HTR-8/SVneo (cell line): ENCODE measurements around the gene EHBP1L1.
"Not testable (repeated sequence)": the region's sequence is repeated elsewhere in the genome, so short reads cannot be mapped to it uniquely, and the experiment has no call there.

Experiments
- DNase-seq: peaks from one replicate; pipeline ENCODE4 v3.0.0; 2011; ENCODE audit warnings: low spot score, mixed read lengths; ENCODE audit not compliant: insufficient read length
- FAIRE-seq: peaks from 2 replicates; lab custom pipeline; 2011; peaks lifted over from hg19 to GRCh38; lab: Jason Lieb, UNC

EHBP1L1 gene

GRCh38 chr11:65559951-65560537 is 15.8 kb upstream of the EHBP1L1 start:
- DNase-seq (peak; percentile 74), FAIRE-seq (peak; percentile 86)

GRCh38 chr11:65560555-65561418 is 15.1 kb upstream of the EHBP1L1 start:
- peak; percentile 90 for DNase-seq
- peak; percentile 93 for FAIRE-seq

GRCh38 chr11:65562020-65562419 is 13.8 kb upstream of the EHBP1L1 start:
- no peak for FAIRE-seq

GRCh38 chr11:65562788-65563187 is 13.1 kb upstream of the EHBP1L1 start:
- no peak for FAIRE-seq

More at GRCh38 chr11:65562020-65562419, 13.8 kb upstream of the EHBP1L1 start:
- no peak for DNase-seq

GRCh38 chr11:65563601-65564000 is 12.3 kb upstream of the EHBP1L1 start:
- no peak for FAIRE-seq

More at GRCh38 chr11:65562788-65563187, 13.1 kb upstream of the EHBP1L1 start:
- no peak for DNase-seq

GRCh38 chr11:65564879-65565559 is 10.8 kb upstream of the EHBP1L1 start:
- not testable (repeated sequence) for DNase-seq, FAIRE-seq

More at GRCh38 chr11:65563601-65564000, 12.3 kb upstream of the EHBP1L1 start:
- no peak for DNase-seq

- FAIRE-seq: no peak
- DNase-seq: no peak
These were observed 10.0 kb upstream of the EHBP1L1 start for GRCh38 chr11:65565624-65566453.

GRCh38 chr11:65569164-65569972 is 6.5 kb upstream of the EHBP1L1 start:
- no peak for DNase-seq
- no peak for FAIRE-seq

- FAIRE-seq (peak; percentile 99), DNase-seq (peak; percentile 99)
These were observed 5.6 kb upstream of the EHBP1L1 start, which contains the start of gene ZNRD2 for GRCh38 chr11:65569973-65570918. ZNRD2 (plus strand) TSS chr11:65570477; CDS start chr11:65570492, 15 bp downstream.

GRCh38 chr11:65571420-65571819 is 4.4 kb upstream of the EHBP1L1 start:
- FAIRE-seq (no peak), DNase-seq (no peak)

GRCh38 chr11:65571940-65572339 is 3.9 kb upstream of the EHBP1L1 start:
- no peak for FAIRE-seq

GRCh38 chr11:65572356-65573051 is 3.3 kb upstream of the EHBP1L1 start, which contains the start of gene FAM89B:
FAM89B (plus strand) TSS chr11:65572538; CDS start chr11:65572670, 132 bp downstream.
- DNase-seq (peak; percentile 87), FAIRE-seq (no peak)

More at GRCh38 chr11:65571940-65572339, 3.9 kb upstream of the EHBP1L1 start:
- no peak for DNase-seq

- FAIRE-seq (no peak), DNase-seq (no peak)
These were observed 2.3 kb upstream of the EHBP1L1 start for GRCh38 chr11:65573391-65574079.

- FAIRE-seq: peak; percentile 95
- DNase-seq: peak; percentile 96
These were observed 1.6 kb upstream of the EHBP1L1 start for GRCh38 chr11:65574109-65574810.

- FAIRE-seq: peak; percentile 44
- DNase-seq: no peak
These were observed 864 bp upstream of the EHBP1L1 start for GRCh38 chr11:65574811-65575567.
